ENCODE data around the gene RELT.

- TF ChIP-seq CTCF (IDR thresholded peaks at IDR 0.05; ENCODE audit: low read length) (no peak), EZH2 (IDR thresholded peaks at IDR 0.05; ENCODE audit: borderline replicate concordance, low read length) (no peak)
These were observed 33.6 kb upstream of the RELT start for GRCh38 chr11:73342633-73343032.
